ENCODE data around the gene NRSN1. TPM values are rescaled to one million over a fixed set of nuclear protein-coding genes. Genes with fewer than 3 reads are reported as not detected.
A peak's percentile ranks its signal among the peaks of the same experiment; 100 is the strongest.

The NRSN1 gene, protein sequence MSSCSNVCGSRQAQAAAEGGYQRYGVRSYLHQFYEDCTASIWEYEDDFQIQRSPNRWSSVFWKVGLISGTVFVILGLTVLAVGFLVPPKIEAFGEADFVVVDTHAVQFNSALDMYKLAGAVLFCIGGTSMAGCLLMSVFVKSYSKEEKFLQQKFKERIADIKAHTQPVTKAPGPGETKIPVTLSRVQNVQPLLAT
- total RNA-seq: 22.0 TPM

DNA sequence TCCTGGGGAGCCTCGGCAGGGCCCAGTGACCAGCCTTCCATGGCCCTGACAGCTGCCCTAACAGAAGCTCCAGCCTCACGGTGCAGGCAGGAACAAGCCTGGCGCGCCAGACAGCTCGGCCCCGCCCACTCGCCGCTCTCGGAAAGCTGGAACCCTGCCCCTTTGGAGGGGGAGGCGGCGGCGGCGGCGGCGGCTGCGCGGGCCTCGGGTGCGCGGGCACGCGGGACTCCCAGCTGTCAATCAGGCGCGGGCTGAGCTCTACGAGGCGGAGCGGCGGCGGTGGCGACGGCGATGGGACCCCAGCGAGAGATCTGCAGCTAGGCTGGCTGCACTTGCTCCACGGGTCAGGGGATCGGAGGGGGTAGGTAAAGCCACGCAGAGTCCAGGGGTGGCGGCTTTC is at the start of gene NRSN1:
Gene NRSN1, plus strand, starts transcription at position 236 of the 400 bp plus-strand sequence. CDS start 8,113 bp downstream, outside the sequence.
- DNase-seq (ENCODE audit: low spot score in 2 of 2) (peak; percentile 47 to 51), FAIRE-seq (no peak)

DNA sequence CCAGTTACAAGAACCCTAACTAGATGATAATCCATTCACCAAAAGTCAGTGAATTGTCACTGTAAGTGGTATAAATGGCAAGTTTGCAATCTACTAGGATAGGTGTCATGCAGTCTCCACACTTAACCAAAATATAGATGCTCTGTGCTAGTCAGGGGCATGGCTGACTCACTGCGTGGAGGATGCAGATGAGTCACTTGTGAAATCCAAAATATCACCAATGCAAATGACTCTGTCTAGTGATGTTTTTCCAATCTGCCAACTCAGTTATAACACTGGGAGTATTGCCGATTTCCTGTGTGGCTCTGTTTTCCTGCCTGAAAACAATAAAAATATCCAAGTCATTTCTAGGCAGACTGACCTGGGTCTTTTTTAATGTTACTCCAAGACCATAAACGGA is 47.8 kb upstream of the NRSN1 start:
- FAIRE-seq (no peak), DNase-seq (ENCODE audit: low spot score in 2 of 2) (peak in 1 of 2 donors; percentile 14)

DNA sequence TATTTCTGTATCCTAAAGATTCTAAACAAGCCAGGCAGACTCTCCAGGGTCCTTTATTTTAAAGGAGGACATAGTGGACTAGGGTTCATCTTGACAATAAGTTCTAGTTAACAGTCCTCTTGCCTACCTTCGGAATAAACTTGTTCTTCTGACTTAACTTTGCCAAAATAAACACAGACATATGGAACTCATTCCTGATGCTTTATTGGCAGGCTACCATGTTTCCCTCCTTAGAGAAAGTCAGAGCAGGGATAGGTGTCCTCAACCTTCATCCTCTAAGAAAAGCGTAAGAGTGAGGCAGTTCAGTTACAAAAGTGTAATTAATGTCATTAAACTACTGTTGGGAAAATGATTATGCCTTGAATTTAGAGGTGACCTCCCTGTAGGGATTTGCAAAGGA is 46.9 kb upstream of the NRSN1 start:
- DNase-seq (ENCODE audit: low spot score in 2 of 2): no peak
- FAIRE-seq: no peak

DNA sequence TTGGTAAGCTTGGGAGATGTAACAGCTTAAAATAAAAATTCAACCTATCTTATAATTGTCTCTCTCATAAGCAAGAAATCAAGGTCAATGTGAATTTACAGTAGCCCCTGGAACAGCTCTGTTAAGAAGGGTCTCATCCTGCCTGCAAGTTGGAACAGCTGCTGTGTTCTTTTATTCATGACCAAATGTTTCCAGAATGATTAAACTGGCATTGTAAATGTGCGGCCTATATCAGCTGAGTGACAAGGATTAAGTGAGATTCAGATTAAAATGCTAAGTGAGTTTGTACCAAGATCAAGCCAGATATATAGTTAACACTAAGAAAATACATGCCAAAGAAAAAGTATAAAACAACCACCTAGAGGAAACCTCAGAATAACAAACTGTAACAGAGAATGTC is 45.3 kb upstream of the NRSN1 start:
- no peak for FAIRE-seq
- no peak for DNase-seq (ENCODE audit: low spot score in 2 of 2)

DNA sequence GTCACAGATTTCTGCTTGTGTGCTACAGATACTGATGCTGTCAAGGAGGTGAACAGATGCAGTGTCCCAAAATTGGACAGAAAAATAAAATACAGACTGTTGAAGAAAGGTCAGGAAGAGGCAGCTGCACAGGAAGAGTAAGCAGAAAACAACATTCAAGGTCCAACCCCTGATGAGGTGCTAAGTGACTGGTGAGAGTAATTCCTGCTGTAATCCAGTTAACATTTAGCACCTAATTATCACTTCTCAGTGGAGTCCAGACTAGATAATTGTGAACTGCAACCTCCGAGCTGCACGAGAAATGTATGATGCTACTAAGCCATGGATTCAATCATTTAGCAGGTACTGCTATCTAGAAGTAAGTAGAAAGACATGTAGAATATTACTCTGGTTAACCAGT is 36.3 kb upstream of the NRSN1 start:
- DNase-seq (ENCODE audit: low spot score in 2 of 2) (no peak), FAIRE-seq (no peak)

DNA sequence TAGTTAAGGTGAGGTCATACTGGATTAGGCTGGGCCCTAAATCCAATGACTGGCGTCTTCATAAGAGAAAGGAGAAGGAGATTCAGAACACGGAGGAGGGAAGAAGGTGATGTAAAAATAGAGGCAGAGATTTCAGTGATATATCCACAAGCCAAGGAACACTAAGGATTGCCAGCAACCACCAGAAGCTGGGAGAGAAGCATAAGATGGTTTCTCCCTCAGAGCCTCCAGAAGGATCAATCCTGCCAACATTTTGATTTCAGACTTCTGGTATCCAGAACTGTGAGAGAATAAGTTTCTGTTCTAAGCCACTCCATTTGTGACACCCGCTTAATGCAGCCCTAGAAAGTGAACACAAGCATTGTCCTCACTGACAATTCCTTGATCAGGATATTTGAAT is 33.6 kb upstream of the NRSN1 start:
- no peak for DNase-seq (ENCODE audit: low spot score in 2 of 2)
- no peak for FAIRE-seq

DNA sequence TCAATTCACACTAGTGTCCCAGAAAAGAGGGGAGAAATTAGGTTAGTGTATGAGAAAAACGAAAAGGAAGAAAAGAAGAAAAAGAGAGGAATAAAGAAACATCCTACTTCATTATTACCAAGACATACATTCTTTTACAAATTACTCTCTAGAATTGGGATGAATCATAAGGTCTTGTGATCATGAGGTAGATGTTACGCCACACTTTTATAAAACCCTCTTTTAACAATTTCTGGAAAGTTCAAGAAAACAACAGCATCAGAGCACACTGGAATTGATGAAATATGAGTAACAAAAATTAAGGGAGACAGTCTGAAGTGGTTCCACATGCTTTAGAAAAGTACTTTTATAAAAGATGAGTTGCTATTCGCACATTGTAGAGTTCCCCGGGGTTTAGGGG is 32.6 kb upstream of the NRSN1 start:
- FAIRE-seq: no peak
- DNase-seq (ENCODE audit: low spot score in 2 of 2): no peak

DNA sequence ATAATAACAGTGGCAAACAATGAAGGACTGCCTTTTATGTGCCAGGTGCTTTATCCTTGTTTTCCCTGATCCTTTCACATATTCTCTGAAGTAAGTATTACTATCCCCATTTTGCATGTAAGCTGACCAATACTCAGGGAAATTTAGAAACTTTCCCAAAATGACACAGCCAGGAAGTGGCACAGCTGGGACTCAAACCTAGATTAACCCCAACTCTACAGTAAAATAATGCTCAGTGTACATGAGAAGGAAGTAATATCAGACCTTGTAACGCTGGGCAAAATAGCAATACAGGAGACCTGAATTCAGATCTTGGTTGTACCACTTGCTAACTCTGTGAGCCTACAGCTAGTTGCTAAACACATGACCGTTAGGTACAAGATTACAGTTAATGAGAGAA is 26.8 kb upstream of the NRSN1 start:
- no peak for DNase-seq (ENCODE audit: low spot score in 2 of 2)
- no peak for FAIRE-seq

DNA sequence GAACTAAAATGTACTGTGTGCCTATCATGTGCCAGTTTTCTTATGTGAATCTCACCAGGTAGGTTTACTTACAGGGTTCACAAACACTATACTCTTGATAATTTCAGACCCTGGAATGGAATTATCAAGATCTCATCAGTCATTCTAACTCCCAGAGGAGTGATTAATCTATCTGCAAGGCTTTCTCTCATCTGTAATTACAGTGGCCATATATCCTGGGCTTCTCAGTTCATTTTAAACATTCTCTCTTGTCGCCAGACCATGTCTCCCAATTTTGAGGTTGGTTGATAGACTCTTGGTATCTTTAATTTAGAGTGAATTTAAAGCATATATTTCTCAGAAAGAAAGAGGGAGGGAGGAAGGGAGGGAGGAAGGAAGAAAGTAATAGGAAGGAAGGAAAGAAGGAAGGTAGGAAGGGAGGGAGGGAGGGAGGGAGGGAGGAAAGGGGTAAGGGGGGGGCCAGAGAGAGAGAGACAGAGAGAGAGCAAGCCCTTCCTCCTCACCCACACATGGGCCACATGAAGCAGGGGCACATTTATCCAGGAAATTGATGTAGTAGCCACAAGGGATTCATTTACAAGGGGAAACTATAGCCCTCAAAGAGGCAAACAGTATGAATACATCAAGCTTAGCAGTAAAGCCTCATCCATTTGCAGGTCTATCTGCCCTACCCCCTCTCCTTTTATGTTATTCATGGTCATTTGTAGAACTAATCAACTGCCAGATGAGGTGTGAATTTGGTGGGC is 25.8 kb upstream of the NRSN1 start:
- DNase-seq (ENCODE audit: low spot score in 2 of 2) (no peak), FAIRE-seq (no peak)

DNA sequence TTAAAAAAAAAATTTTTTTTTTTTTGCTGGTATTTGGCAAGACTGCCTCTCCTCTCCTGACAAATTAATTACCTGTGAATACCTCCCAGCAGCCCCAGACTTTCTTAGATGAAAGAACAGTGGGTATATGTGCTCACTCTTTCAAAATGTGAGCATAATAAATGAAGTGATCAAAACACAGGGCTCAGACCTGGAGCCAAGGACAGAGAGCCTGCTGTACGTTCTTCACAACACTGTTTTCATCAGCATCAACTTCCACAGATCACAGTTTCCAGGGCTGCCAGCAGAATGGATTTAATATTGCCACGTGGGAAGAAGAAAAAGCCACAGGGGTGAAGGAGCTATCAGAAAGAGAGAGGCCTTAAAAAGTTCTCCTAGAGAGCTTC is 25.3 kb upstream of the NRSN1 start:
- no peak for DNase-seq (ENCODE audit: low spot score in 2 of 2)
- no peak for FAIRE-seq

DNA sequence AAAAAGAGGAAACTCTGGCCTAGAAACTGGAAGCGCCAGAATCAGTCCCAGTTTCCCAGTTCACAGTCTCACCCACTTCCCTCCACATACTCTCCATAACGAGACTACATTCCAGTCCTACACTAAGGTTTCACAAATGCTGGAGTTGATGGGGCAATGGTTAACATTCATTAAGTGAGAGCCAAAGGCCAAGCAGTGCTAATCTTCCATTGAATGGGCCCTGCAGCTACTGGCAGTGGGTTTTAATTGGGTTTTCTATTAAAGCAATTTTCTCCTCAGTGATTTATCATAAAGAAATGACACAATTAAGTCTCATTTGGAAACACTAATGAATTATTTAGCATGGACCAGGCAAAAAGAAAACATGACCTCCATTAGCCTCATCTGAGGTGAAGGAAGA is 20.8 kb upstream of the NRSN1 start:
- DNase-seq (ENCODE audit: low spot score in 2 of 2): no peak
- no peak for FAIRE-seq

DNA sequence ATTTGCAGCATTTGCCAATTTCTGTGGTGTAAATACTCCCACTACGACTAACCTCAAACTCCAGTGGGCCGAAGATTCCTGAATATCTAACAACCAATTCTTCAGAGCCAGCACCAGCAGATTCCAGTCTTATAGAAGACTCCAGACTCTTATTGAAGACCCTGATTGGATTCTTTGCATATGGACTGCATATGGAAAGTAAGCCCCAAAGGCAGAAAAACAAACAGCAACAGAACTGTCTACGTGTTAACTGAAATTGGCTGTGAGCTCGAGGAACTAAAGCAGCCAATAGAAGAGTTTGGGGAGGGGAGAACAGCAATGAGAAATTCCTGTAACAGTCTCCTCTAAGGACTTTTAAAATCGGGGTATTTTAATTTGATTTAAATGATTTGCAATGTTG is 19.7 kb upstream of the NRSN1 start:
- no peak for FAIRE-seq
- no peak for DNase-seq (ENCODE audit: low spot score in 2 of 2)

DNA sequence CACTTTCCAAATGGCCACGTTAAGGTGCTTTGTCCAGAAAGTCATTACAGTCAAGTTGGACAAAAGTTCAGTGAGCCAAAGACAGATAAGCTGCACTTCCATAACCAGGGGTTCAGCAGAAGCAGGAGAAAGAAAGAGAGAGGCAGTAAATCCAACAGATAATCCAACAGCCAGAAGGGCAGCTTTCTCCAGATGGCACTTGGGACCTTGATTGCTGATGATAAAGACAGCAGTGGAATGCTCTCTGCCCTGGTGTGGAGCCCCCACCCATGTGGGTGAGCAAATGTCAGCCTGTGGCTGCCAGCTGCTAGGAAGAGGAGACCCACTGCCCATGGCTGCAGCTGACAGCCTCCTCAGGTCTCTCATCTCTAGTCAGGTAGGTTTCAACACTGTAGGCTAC is 18.7 kb upstream of the NRSN1 start:
- no peak for FAIRE-seq
- no peak for DNase-seq (ENCODE audit: low spot score in 2 of 2)

DNA sequence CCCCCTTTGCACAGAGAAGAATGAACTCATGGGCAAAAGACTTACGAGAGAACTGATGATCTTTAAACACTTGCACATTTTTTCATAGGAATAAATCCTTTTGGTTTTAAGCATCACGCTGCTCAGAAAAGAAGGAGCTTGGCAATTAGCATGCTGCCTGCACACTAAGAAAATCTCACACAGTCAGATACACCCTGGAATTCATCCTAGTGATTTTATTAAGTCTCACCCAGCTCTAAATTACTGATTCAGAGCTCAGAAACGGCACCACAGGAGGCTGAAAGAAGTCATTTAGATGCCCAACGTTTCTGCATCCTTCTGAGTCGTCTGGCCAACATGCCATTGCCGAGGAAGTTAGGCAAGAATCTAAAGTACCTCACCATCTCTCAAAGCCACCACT is 18.0 kb upstream of the NRSN1 start:
- FAIRE-seq (no peak), DNase-seq (ENCODE audit: low spot score in 2 of 2) (no peak)

DNA sequence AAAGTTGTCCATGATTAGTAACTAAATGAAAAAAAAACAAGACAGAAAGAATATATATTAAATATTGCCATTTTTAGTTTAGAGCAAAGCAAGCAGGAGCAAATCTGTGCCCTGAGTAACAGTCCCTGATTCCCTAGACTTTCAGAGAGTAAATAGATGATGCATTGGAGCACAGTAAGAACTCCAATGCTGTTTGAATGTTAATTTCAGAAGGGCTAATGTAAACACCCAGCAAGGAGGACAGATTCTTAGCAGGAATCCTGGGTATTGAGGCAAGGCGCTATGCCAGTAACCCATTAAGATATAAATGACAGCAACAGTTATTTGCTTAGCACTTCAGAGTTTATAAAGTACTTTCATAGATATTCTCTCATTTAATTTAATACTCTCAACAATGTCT is 15.6 kb upstream of the NRSN1 start:
- FAIRE-seq (no peak), DNase-seq (ENCODE audit: low spot score in 2 of 2) (no peak)

DNA sequence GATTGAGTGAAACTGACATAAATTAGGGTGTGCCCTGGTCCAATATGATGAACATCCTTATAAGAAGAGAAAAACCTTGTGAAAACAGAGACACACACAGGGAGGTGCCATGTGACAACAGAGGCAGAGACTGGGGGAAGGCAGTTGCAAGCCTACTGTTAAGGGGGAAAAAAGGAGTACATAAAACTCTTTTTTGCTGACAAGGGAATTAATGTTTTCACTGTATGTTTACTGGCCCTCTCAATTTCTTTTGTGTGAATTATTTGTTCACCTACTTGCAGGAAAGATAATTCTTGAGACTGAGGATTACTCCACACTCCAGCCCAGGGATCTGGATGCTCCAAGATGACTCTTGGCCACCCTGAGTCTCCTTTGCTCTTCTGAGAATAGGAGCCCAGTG is 12.1 kb upstream of the NRSN1 start:
- DNase-seq (ENCODE audit: low spot score in 2 of 2): no peak
- no peak for FAIRE-seq

DNA sequence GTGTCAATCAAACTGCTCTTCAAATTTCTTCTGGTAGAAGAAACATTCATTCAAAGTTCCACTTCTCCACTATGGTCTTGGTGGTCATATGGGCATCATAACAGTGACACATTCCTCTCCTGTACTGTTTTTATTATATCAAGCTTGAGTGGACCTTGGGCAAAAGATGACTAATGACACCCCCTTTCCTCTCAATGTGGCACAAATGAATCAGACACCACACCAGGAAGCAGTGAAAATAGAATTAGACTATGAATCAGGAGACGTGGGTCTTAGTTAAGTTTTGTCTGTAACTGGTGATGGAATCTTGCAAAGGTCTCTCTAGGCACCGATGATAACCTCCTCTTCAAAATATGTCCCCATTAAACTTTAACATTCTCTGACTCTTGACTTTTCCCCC is 9.0 kb upstream of the NRSN1 start:
- FAIRE-seq (no peak), DNase-seq (ENCODE audit: low spot score in 2 of 2) (no peak)

DNA sequence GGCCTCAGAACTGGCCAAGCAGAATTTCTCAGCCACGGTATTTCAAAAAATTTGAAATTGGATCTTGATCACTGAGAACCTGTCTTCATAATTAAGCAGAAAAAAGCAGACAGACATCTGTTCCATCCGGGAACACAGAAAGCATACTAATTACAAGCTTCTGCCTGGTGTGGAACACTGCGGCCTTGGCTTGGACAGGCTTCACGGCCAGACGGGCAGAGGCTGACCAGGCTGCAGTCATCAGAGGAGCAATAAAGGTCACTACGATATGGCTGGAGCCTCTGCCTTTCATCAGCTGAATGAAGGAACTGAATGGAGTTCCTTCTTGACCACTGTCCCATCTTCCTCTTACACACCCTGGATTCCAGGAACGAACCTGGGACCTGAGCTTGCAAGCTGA is 3.9 kb upstream of the NRSN1 start:
- FAIRE-seq (no peak), DNase-seq (ENCODE audit: low spot score in 2 of 2) (no peak)

DNA sequence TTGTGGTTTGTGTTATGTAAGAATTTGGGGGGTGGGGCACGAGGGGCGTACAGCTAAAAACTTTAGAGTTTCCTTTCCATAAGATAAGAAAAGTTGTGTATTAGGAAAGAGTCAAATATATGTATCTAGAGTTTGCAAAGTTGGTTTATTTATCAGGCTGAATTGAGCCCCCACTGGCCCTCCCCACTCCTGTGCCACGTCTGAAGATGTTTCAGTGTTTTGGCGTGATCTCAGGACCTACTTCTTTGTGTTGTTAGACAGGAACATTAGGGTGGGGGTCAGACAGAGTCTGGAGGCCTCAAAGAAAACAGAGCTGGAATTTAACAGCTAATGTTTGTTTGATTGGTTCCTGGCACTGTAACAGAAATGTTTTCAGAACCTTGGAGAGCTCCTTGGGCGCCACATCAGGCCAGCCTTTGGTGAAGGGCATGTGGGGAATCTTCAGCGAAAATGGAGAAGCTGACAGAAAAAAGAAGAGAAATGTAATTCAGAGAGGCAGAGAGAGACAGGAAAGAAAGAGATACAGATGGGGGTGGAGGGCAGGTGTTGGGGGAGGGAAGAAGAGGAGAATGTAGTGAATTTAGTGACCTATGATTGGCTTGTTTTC is 674 bp downstream of the NRSN1 start:
- FAIRE-seq: no peak
- peak; percentile 28 to 39 for DNase-seq (ENCODE audit: low spot score in 2 of 2)

DNA sequence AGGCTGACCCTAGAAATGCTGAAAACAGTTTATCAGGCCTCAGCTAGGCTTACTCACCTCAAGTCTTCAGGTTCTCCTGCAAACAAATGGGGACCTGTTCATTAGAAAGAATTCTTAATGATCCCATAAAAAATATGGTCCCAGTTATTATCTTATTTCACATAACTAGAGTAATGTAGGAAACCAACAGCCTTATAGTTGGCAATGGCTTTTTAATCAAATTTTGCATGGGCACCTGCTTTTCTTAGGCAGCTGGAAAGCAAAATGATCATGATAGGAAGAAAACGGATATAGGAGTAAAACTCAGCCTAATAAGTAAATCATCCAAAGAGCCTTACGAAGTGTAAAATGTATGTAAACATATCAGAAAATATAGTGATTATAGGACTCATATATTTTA is 1.3 kb downstream of the NRSN1 start:
- no peak for DNase-seq (ENCODE audit: low spot score in 2 of 2)
- FAIRE-seq: no peak

DNA sequence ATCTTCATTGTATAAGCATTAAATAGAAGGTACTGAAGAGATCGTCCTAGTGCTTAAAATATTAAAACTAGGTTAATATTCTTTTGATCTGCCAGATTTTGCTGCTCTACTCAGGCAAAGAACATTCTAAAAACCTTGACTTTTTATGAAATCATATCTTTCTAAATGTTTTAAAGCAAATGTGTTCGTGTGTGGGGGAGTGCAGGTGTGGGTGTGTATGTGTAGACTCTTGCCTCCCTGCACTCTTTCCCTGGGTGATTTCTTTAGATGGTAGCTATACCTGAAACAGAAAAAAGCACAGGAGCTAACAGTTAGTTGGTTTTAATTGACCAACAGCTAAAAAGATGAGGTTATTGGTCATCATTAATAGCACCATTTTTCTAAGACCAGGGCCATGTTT is 5.7 kb downstream of the NRSN1 start:
- FAIRE-seq (no peak), DNase-seq (ENCODE audit: low spot score in 2 of 2) (no peak)

DNA sequence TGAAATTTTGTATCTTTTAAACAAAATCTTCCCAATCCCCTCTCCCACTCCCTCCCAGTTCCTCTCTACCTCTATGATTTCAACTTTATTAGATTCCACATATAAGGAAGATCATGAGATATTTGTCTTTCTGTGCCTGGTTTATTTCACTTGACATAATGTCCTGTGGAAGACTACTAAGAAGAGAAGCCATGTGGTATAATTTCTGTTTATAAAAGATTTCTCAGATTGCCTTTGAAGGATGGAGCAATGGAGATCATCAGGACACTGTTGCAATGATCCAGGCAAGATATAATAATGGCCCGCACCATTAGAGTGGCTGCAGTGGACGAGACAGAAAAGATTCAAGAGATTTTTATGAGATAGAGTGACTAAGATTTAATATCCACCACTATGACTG is 13.1 kb downstream of the NRSN1 start:
- DNase-seq (ENCODE audit: low spot score in 2 of 2): no peak
- no peak for FAIRE-seq

Data from frontal cortex (tissue), 4 donors.